H9 (cell line): ENCODE data around the gene NR2F1-AS1. TPM values are rescaled to one million over a fixed set of nuclear protein-coding genes. Genes with fewer than 3 reads are reported as not detected.
A peak's percentile ranks its signal among the peaks of the same experiment; 100 is the strongest.

Source experiments
- DNase-seq: peaks from one replicate; pipeline ENCODE4 v3.0.0-alpha.2; 2017
- H2AFZ ChIP-seq: one replicate; pipeline ENCODE4 v1.6.1; 2013; ENCODE audit warnings: mild to moderate bottlenecking, low read length, control low read depth, moderate library complexity
- H2AK5ac ChIP-seq: 2 replicates; pipeline ENCODE4 v1.6.1; 2013; ENCODE audit warnings: low read length, control low read depth, mixed read lengths; ENCODE audit not compliant: insufficient read length
- H2BK120ac ChIP-seq: one replicate; pipeline ENCODE4 v1.6.1; 2013; ENCODE audit warnings: low read depth, mild to moderate bottlenecking, low read length, control low read depth, inconsistent platforms; ENCODE audit not compliant: poor library complexity, severe bottlenecking
- H2BK12ac ChIP-seq: 2 replicates; pipeline ENCODE4 v1.6.1; 2013; ENCODE audit warnings: low read length, control low read depth, mixed read lengths, low read depth; ENCODE audit not compliant: insufficient read length
- H2BK15ac ChIP-seq: 2 replicates; pipeline ENCODE4 v1.6.1; 2013; ENCODE audit warnings: low read depth, low read length, control low read depth
- H2BK20ac ChIP-seq: one replicate; pipeline ENCODE4 v1.6.1; 2013; ENCODE audit warnings: low read depth, mild to moderate bottlenecking, low read length, control low read depth, inconsistent platforms; ENCODE audit not compliant: poor library complexity, severe bottlenecking
- H2BK5ac ChIP-seq: 2 replicates; pipeline ENCODE4 v1.6.1; 2013; ENCODE audit warnings: low read length, control low read depth, mixed read lengths; ENCODE audit not compliant: insufficient read length
- H3K14ac ChIP-seq: 2 replicates; pipeline ENCODE4 v1.6.1; 2013; ENCODE audit warnings: low read length, control low read depth; ENCODE audit not compliant: insufficient read depth
- H3K18ac ChIP-seq: 2 replicates; pipeline ENCODE4 v1.6.1; 2013; ENCODE audit warnings: low read depth, mild to moderate bottlenecking, mixed read lengths, low read length, control low read depth; ENCODE audit not compliant: insufficient read length
- H3K23ac ChIP-seq: 2 replicates; pipeline ENCODE4 v1.6.1; 2013; ENCODE audit warnings: low read length, control low read depth, mixed read lengths, low read depth; ENCODE audit not compliant: insufficient read length
- H3K23me2 ChIP-seq: 2 replicates; pipeline ENCODE4 v1.6.1; 2013; ENCODE audit warnings: low read depth, mild to moderate bottlenecking, mixed read lengths, low read length, control low read depth; ENCODE audit not compliant: insufficient read length, poor library complexity, severe bottlenecking
- H3K27ac ChIP-seq: 2 replicates; pipeline ENCODE4 v1.5.1; 2013; ENCODE audit warnings: low read length, control low read depth, mixed read lengths, low read depth; ENCODE audit not compliant: insufficient read length
- H3K27me3 ChIP-seq: 2 replicates; pipeline ENCODE4 v1.6.1; 2013; ENCODE audit warnings: low read length, control low read depth, inconsistent platforms; ENCODE audit not compliant: insufficient read depth
- H3K4ac ChIP-seq: 2 replicates; pipeline ENCODE4 v1.6.1; 2013; ENCODE audit warnings: low read depth, mild to moderate bottlenecking, control low read depth, inconsistent platforms, low read length, moderate library complexity
- H3K4me1 ChIP-seq: 2 replicates; pipeline ENCODE4 v1.6.1; 2013; ENCODE audit warnings: low read length, control low read depth, inconsistent platforms; ENCODE audit not compliant: insufficient read depth
- H3K4me2 ChIP-seq: 2 replicates; pipeline ENCODE4 v1.6.1; 2013; ENCODE audit warnings: low read length, control low read depth, mixed read lengths; ENCODE audit not compliant: insufficient read length, insufficient read depth
- H3K56ac ChIP-seq: 2 replicates; pipeline ENCODE4 v1.6.1; 2013; ENCODE audit warnings: low read depth, mild to moderate bottlenecking, mixed read lengths, low read length, control low read depth; ENCODE audit not compliant: insufficient read length
- H3K79me1 ChIP-seq: 2 replicates; pipeline ENCODE4 v1.6.1; 2013; ENCODE audit warnings: low read depth, mild to moderate bottlenecking, moderate library complexity, low read length, control low read depth, inconsistent platforms; ENCODE audit not compliant: insufficient read depth, poor library complexity, severe bottlenecking
- H3K79me2 ChIP-seq: 2 replicates; pipeline ENCODE4 v1.6.1; 2013; ENCODE audit warnings: low read length, control low read depth, inconsistent platforms; ENCODE audit not compliant: insufficient read depth
- H3K9ac ChIP-seq: 2 replicates; pipeline ENCODE4 v1.6.1; 2013; ENCODE audit warnings: low read length, control low read depth, mixed read lengths; ENCODE audit not compliant: insufficient read length; ENCODE audit errors: extremely low read depth
- H3K9me3 ChIP-seq: one replicate; pipeline ENCODE4 v1.6.1; 2013; ENCODE audit warnings: low read depth, low read length, inconsistent platforms; ENCODE audit not compliant: control insufficient read depth
- H3T11ph ChIP-seq: one replicate; pipeline ENCODE4 v1.6.1; 2013; ENCODE audit warnings: mild to moderate bottlenecking, low read length, control low read depth, inconsistent platforms
- H4K20me1 ChIP-seq: one replicate; pipeline ENCODE4 v1.6.1; 2013; ENCODE audit not compliant: control insufficient read depth, insufficient read length, insufficient read depth
- H4K5ac ChIP-seq: 2 replicates; pipeline ENCODE4 v1.6.1; 2013; ENCODE audit warnings: low read depth, mild to moderate bottlenecking, mixed read lengths, low read length, control low read depth; ENCODE audit not compliant: insufficient read length
- H4K8ac ChIP-seq: replicated peaks from 2 replicates; pipeline ENCODE4 v1.6.1; 2013; ENCODE audit warnings: low read length, control low read depth, mixed read lengths, low read depth; ENCODE audit not compliant: insufficient read length
- H4K91ac ChIP-seq: 2 replicates; pipeline ENCODE4 v1.6.1; 2013; ENCODE audit warnings: low read depth, mild to moderate bottlenecking, moderate library complexity, mixed read lengths, low read length, control low read depth; ENCODE audit not compliant: insufficient read length
- H3K27ac Mint-ChIP-seq, 3 experiments: 2 replicates in 2 of 3; 3 replicates in 1 of 3; pipeline ENCODE4 v1.8.0; 2020 to 2021; ENCODE audit warnings: mixed read lengths in 3 of 3, mild to moderate bottlenecking in 1 of 3, moderate library complexity in 1 of 3
- H3K27me3 Mint-ChIP-seq: 2 replicates; pipeline ENCODE4 v1.8.0; 2021; ENCODE audit warnings: low read depth, mild to moderate bottlenecking, moderate library complexity, mixed read lengths
- H3K36me3 Mint-ChIP-seq, 3 experiments: 2 replicates in 2 of 3; 3 replicates in 1 of 3; pipeline ENCODE4 v1.8.0; 2020 to 2021; ENCODE audit warnings: low read depth in 3 of 3, mixed read lengths in 3 of 3; ENCODE audit not compliant: insufficient read depth in 1 of 3
- H3K4me1 Mint-ChIP-seq, 2 experiments: 2 replicates each; pipeline ENCODE4 v1.8.0; 2020; ENCODE audit warnings: mixed read lengths in 2 of 2
- H3K4me3 Mint-ChIP-seq, 2 experiments: 2 replicates in 1 of 2; 3 replicates in 1 of 2; pipeline ENCODE4 v1.8.0; 2020 to 2021; ENCODE audit warnings: mild to moderate bottlenecking in 2 of 2, mixed read lengths in 2 of 2, moderate library complexity in 1 of 2
- H3K9me3 Mint-ChIP-seq, 2 experiments: 2 replicates in 1 of 2; 3 replicates in 1 of 2; pipeline ENCODE4 v1.8.0; 2020; ENCODE audit warnings: mild to moderate bottlenecking in 2 of 2, mixed read lengths in 2 of 2, moderate library complexity in 1 of 2
- WGBS: extraction: QIAGEN DNeasy Blood & Tissue Kit; methylation state at CpG from one replicate; pipeline ENCODE4 v1.1.7; 2013; ENCODE audit warnings: missing lambda C conversion rate, low lambda C conversion rate, mixed read lengths; ENCODE audit not compliant: insufficient read length; ENCODE audit errors: extremely low coverage; 5-methylcytosine and 5-hydroxymethylcytosine counted together
- total RNA-seq: library from RNA; stranded (reverse); gene quantifications from 2 replicates; pipeline ENCODE4 v1.2.1, GENCODE V29; 2021
- TF ChIP-seq, protein P1 (sequence below): fragments of 200-600 bp; sonication (generic); conservative IDR thresholded peaks from 3 replicates; pipeline ENCODE4 v1.8.0; 2021; ENCODE audit warnings: antibody characterized with exemption, mild to moderate bottlenecking

NR2F1-AS1 gene
- total RNA-seq, 1 experiment from 2014 or later = 1.9 TPM

GRCh38 chr5:93611976-93612854 lies 31.2 kb upstream of the NR2F1-AS1 start:
- Histone ChIP-seq H3K79me1 (no peaks in the 10 kb centered on the region), H3K9ac (no peak overlapping the region), H2BK120ac (no peak overlapping the region), H3K14ac (no peak overlapping the region), H3K4me1 (peaks cover 3% of the 10 kb centered on the region; the same call in 1 of the 2 replicates), H3K9me3 (no peaks in the 10 kb centered on the region), H2BK12ac (no peak overlapping the region), H2AK5ac (no peak overlapping the region), H4K20me1 (no peaks in the 10 kb centered on the region), H3K4me2 (peak overlapping the region; percentile 85), H2BK20ac (no peak overlapping the region), H3K23ac (no peak overlapping the region), H3K18ac (no peak overlapping the region), H4K5ac (no peak overlapping the region), H3K56ac (no peak overlapping the region), H3K23me2 (peaks cover 8% of the 10 kb centered on the region), H3K27ac (no peak overlapping the region), H4K8ac (no peak overlapping the region), H2BK15ac (no peak overlapping the region), H2AFZ (no peak overlapping the region), H2BK5ac (no peak overlapping the region), H3K79me2 (no peaks in the 10 kb centered on the region), H3T11ph (no peak overlapping the region), H3K4ac (no peak overlapping the region), H3K27me3 (peaks cover 82% of the 10 kb centered on the region), H4K91ac (no peak overlapping the region)
- Mint-ChIP-seq H3K27me3 (no peaks in the 10 kb centered on the region), H3K9me3 (peaks cover 0 to 8% of the 10 kb centered on the region in 2 experiments; a peak in 2 of 5 replicates), H3K27ac (no peak overlapping the region), H3K4me1 (peaks cover 20 to 37% of the 10 kb centered on the region in 2 experiments), H3K36me3 (no peaks in the 10 kb centered on the region), H3K4me3 (peak overlapping the region; percentile 9 to 72; a peak in 4 of 5 replicates)
- TF ChIP-seq, protein P1, sequence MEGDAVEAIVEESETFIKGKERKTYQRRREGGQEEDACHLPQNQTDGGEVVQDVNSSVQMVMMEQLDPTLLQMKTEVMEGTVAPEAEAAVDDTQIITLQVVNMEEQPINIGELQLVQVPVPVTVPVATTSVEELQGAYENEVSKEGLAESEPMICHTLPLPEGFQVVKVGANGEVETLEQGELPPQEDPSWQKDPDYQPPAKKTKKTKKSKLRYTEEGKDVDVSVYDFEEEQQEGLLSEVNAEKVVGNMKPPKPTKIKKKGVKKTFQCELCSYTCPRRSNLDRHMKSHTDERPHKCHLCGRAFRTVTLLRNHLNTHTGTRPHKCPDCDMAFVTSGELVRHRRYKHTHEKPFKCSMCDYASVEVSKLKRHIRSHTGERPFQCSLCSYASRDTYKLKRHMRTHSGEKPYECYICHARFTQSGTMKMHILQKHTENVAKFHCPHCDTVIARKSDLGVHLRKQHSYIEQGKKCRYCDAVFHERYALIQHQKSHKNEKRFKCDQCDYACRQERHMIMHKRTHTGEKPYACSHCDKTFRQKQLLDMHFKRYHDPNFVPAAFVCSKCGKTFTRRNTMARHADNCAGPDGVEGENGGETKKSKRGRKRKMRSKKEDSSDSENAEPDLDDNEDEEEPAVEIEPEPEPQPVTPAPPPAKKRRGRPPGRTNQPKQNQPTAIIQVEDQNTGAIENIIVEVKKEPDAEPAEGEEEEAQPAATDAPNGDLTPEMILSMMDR = no peak
- DNase-seq = peak; percentile 66
- no CpG with 5 or more reads among the region's 43 CpGs for WGBS
